HepG2 (cell line): ENCODE data around the gene MYL6. TPM values are rescaled to one million over a fixed set of nuclear protein-coding genes. Genes with fewer than 3 reads are reported as not detected.

Source experiments
- ARID3A ChIP-seq: IDR thresholded peaks from 2 replicates; pipeline ENCODE4 v1.6.1; 2012; ENCODE audit warnings: low read depth, low read length, improper control_type of control experiment
- FOXK2 ChIP-seq: fragments of 450-650 bp; IDR thresholded peaks from 2 replicates; pipeline ENCODE4 v1.6.1; 2016
- HNRNPLL ChIP-seq: fragments of 200-400 bp; formaldehyde crosslinking; IDR thresholded peaks from 2 replicates; pipeline ENCODE4 v1.6.1; 2017; ENCODE audit warnings: mild to moderate bottlenecking, low read depth, low read length; ENCODE audit not compliant: poor library complexity, severe bottlenecking
- IRF2 ChIP-seq: IDR thresholded peaks from 2 replicates; pipeline ENCODE4 v1.6.1; 2018; ENCODE audit warnings: missing genetic modification reagents, missing compliant biosample characterization
- MAFG ChIP-seq: sonication (generic); formaldehyde crosslinking; IDR thresholded peaks from 2 replicates; pipeline ENCODE4 v1.5.1; 2020; ENCODE audit warnings: mild to moderate bottlenecking, missing genetic modification reagents
- MBD4 ChIP-seq: IDR thresholded peaks from 2 replicates; pipeline ENCODE4 v1.6.1; 2012; ENCODE audit warnings: low read length, inconsistent platforms, borderline replicate concordance
- NAIF1 ChIP-seq: sonication (generic); formaldehyde crosslinking; IDR thresholded peaks from 2 replicates; pipeline ENCODE4 v1.5.0; 2020; ENCODE audit warnings: mild to moderate bottlenecking, missing genetic modification reagents, borderline replicate concordance
- RFX5 ChIP-seq: IDR thresholded peaks from 2 replicates; pipeline ENCODE4 v1.6.1; 2011; ENCODE audit warnings: low read depth, low read length, improper control_type of control experiment
- SAP130 ChIP-seq: IDR thresholded peaks from 2 replicates; pipeline ENCODE4 v1.6.1; 2016; ENCODE audit warnings: low read depth
- SNAPC5 ChIP-seq: sonication (generic); formaldehyde crosslinking; IDR thresholded peaks from 2 replicates; pipeline ENCODE4 v1.8.1; 2023; ENCODE audit warnings: mild to moderate bottlenecking, missing genetic modification reagents, borderline replicate concordance
- SP4 ChIP-seq: sonication (generic); formaldehyde crosslinking; IDR thresholded peaks from 2 replicates; pipeline ENCODE4 v1.8.1; 2023; ENCODE audit warnings: mild to moderate bottlenecking, missing genetic modification reagents
- STAT5B ChIP-seq: sonication (generic); formaldehyde crosslinking; IDR thresholded peaks from 2 replicates; pipeline ENCODE4 v1.4.0; 2020; ENCODE audit warnings: missing genetic modification reagents
- TBL1XR1 ChIP-seq: fragments of 150-350 bp; IDR thresholded peaks from 2 replicates; pipeline ENCODE4 v1.6.1; 2014; ENCODE audit warnings: borderline replicate concordance, low read length; ENCODE audit not compliant: partially characterized antibody
- TBP ChIP-seq: sonication (generic); formaldehyde crosslinking; IDR thresholded peaks from 2 replicates; pipeline ENCODE4 v1.5.0; 2020; ENCODE audit warnings: missing genetic modification reagents
- ZNF17 ChIP-seq: sonication (generic); formaldehyde crosslinking; IDR thresholded peaks from 2 replicates; pipeline ENCODE4 v1.5.0; 2020; ENCODE audit warnings: mild to moderate bottlenecking, missing genetic modification reagents
- ZNF354B ChIP-seq: sonication (generic); formaldehyde crosslinking; IDR thresholded peaks from 2 replicates; pipeline ENCODE4 v1.8.0; 2022; ENCODE audit warnings: mild to moderate bottlenecking, missing genetic modification reagents
- ZNF674 ChIP-seq: sonication (generic); formaldehyde crosslinking; IDR thresholded peaks from 2 replicates; pipeline ENCODE4 v1.5.0; 2020; ENCODE audit warnings: low read depth, mild to moderate bottlenecking, missing genetic modification reagents
- ZNF749 ChIP-seq: sonication (generic); formaldehyde crosslinking; IDR thresholded peaks from 2 replicates; pipeline ENCODE4 v1.8.0; 2022; ENCODE audit warnings: mild to moderate bottlenecking, missing genetic modification reagents, moderate library complexity, borderline replicate concordance
- polyA plus RNA-seq, 8 experiments: library from polyadenylated mRNA; depleted of rRNA in 3 of 8; stranded (reverse) in 7 of 8; unstranded in 1 of 8; fragments of >200 nt; fragmentation: Illumina TruSeq in 4 of 8; extraction: Trizol in 4 of 8; gene quantifications; 2 replicates each; pipeline versions ENCODE4 v1.2.1 to v1.2.3, GENCODE V29; 2011 to 2016; ENCODE audit warnings: low read depth in 4 of 8, missing spikeins in 1 of 8, mixed read lengths in 1 of 8; ENCODE audit not compliant: insufficient read depth in 1 of 8
- total RNA-seq, 5 experiments: library from RNA; depleted of rRNA; stranded (reverse); fragments of >200 nt; fragmentation: Illumina TruSeq; extraction: Trizol; gene quantifications; 2 replicates each; pipeline ENCODE4 v1.2.3, GENCODE V29; 2016; ENCODE audit warnings: low read depth in 1 of 5
- TF ChIP-seq, protein P1 (sequence below): sonication (generic); formaldehyde crosslinking; IDR thresholded peaks from 2 replicates; pipeline ENCODE4 v1.4.0; 2020; ENCODE audit warnings: mild to moderate bottlenecking, missing genetic modification reagents
- TF ChIP-seq, protein P2 (sequence below): sonication (generic); formaldehyde crosslinking; IDR thresholded peaks from 2 replicates; pipeline ENCODE4 v1.5.0; 2020; ENCODE audit warnings: missing genetic modification reagents

Gene MYL6
- total and polyA plus RNA-seq, 2 of the 13 experiments (the other 11 are each of a cell fraction or from before 2014, with no cell fraction given): 1,127 to 1,192 TPM

DNA sequence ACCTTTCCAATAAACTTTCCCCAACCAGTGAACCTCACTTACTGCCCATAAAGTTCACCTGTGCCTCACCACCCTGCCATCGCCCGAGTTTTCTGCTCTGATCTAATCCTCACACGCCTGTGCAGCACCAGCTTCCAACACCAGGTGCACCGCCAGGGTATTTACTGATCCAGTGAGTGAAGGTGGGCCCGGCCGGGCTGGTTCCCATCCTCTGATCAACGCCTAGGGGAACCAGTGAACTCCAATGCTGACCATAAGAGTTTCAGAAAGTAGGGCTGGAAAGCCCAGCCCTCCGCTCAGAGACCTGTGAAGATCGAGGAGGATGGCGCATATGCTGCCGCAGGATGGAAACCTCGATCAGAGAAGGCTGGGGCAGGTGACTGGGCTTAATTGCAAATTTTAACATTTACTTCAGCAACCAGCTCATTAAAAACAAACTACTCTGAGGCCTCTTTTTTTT is 6.5 kb upstream of the MYL6 start (continued):
- TF ChIP-seq, protein P1, sequence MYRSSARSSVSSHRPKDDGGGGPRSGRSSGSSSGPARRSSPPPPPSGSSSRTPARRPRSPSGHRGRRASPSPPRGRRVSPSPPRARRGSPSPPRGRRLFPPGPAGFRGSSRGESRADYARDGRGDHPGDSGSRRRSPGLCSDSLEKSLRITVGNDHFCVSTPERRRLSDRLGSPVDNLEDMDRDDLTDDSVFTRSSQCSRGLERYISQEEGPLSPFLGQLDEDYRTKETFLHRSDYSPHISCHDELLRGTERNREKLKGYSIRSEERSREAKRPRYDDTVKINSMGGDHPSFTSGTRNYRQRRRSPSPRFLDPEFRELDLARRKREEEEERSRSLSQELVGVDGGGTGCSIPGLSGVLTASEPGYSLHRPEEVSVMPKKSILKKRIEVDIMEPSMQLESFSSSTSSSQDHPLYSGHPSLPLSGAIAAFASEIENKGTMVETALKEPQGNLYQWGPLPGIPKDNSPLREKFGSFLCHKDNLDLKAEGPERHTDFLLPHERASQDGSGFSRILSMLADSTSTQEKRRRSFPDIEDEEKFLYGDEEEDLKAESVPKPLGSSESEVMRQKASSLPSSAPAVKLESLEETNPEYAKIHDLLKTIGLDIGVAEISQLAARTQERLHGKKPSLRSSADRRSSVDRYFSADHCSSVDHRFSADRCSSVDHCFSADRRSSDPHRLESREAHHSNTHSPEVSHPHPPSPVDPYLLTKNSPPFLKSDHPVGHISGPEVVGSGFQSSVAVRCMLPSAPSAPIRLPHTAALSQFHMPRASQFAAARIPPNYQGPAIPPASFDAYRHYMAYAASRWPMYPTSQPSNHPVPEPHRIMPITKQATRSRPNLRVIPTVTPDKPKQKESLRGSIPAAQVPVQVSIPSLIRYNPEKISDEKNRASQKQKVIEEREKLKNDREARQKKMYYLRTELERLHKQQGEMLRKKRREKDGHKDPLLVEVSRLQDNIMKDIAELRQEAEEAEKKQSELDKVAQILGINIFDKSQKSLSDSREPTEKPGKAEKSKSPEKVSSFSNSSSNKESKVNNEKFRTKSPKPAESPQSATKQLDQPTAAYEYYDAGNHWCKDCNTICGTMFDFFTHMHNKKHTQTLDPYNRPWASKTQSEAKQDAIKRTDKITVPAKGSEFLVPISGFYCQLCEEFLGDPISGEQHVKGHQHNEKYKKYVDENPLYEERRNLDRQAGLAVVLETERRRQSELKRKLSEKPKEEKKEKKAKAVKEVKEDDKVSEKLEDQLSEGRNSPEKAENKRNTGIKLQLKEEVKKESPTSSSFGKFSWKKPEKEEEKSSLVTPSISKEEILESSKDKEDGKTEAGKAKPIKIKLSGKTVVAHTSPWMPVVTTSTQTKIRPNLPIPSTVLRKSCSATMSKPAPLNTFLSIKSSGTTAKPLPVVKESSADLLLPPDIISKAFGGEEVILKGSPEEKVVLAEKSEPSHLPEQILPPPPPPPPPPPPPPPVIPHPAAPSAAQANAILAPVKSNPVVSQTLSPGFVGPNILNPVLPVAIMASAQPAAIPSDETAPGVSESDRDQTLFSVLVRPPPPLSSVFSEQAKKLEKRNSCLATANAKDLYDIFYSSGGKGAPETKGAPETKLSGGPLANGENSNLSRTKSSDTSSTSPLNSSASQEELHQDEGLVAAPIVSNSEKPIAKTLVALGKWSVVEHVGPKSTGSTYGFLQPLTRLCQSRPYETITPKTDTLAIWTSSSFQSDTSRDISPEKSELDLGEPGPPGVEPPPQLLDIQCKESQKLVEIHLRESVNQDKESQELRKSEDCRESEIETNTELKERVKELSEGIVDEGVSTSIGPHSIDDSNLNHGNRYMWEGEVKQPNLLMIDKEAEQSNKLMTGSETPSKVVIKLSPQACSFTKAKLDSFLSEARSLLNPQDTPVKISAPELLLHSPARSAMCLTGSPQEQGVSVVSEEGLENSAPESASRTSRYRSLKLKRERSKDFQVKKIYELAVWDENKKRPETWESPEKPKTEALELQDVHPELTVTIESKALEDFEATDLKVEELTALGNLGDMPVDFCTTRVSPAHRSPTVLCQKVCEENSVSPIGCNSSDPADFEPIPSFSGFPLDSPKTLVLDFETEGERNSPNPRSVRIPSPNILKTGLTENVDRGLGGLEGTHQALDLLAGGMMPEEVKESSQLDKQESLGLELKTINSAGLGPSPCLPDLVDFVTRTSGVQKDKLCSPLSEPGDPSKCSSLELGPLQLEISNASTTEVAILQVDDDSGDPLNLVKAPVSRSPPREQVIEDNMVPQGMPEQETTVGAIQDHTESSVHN: no peak
- TF ChIP-seq IRF2 (no peak), FOXK2 (no peak), SP4 (CRISPR knock-in tag) (no peak), ZNF354B (CRISPR knock-in tag) (no peak), TBL1XR1 (no peak), RFX5 (no peak), STAT5B (no peak), SNAPC5 (CRISPR knock-in tag) (no peak), TBP (CRISPR knock-in tag) (no peak), NAIF1 (CRISPR knock-in tag) (no peak), ZNF674 (CRISPR knock-in tag) (no peak), MAFG (CRISPR knock-in tag) (no peak), HNRNPLL (no peak), ZNF749 (CRISPR knock-in tag) (no peak), ARID3A (no peak), MBD4 (no peak), SAP130 (CRISPR knock-in tag) (0 out of 2 replicates have a peak, but pooled peaks have one; percentile 14), ZNF17 (CRISPR knock-in tag) (no peak)
- TF ChIP-seq, protein P2, sequence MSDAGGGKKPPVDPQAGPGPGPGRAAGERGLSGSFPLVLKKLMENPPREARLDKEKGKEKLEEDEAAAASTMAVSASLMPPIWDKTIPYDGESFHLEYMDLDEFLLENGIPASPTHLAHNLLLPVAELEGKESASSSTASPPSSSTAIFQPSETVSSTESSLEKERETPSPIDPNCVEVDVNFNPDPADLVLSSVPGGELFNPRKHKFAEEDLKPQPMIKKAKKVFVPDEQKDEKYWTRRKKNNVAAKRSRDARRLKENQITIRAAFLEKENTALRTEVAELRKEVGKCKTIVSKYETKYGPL (CRISPR knock-in tag): no peak
